ENCODE data around the gene GNB1.

Gene GNB1

DNA sequence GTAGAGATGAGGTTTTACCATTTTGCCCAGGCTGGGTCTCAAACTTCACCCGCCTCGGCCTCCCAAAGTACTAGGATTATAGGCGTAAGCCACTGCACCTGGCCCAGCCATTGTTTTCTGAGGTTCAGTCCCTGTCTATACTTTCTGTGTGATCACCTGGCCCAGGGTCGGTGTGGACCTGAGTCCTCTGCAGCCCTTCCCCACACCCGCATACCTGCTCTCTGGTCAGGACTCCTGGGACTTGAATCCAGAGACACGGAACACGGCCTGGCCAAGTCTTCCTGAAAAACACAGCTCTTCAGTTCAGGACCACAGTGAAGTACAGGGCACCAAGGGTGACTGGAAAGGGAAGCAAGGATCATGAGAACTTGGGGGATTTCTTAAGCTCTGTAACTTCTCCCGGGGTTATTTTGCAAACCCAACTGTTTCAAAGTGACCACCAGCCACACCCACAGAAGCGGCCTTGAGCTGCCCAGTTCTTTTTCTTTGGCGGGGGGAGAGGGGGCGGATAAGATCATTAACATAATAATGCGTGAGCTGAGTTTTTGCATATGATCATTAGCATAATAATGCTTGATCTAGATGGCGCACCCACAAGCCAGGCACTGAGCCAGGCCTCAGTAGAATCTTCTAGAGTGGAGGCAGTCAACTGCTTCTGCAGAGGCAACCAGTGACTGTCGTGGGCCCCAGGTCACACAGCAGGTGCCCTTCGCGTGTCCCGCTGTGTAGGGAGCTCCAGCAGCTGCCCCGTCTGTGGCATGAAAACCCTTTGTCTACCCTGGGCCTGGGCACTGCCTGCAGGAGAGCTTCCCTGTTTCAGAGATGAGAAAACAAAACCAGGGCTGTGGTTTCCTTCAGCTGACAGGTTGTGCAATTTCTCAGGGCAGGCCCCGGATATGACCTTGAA lies 110.9 kb downstream of the GNB1 start:
- FAIRE-seq = no peak

DNA sequence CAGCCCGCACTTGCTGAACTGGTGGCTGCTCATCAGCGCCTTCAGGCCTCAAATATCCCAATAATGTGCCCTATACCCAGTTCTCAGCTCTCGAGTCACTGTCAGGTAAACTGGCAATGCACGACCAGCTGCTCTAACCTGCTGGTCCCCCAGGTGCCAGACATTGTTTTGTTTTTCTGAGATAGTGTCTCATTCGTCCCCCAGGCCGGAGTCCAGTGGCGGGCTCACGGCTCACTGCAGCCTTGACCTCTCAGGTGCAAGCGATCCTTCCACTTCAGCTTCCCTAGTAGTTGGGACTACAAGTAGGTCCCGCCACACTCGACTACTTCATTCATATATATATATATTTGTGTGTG lies 111.6 kb downstream of the GNB1 start:
- FAIRE-seq = no peak

DNA sequence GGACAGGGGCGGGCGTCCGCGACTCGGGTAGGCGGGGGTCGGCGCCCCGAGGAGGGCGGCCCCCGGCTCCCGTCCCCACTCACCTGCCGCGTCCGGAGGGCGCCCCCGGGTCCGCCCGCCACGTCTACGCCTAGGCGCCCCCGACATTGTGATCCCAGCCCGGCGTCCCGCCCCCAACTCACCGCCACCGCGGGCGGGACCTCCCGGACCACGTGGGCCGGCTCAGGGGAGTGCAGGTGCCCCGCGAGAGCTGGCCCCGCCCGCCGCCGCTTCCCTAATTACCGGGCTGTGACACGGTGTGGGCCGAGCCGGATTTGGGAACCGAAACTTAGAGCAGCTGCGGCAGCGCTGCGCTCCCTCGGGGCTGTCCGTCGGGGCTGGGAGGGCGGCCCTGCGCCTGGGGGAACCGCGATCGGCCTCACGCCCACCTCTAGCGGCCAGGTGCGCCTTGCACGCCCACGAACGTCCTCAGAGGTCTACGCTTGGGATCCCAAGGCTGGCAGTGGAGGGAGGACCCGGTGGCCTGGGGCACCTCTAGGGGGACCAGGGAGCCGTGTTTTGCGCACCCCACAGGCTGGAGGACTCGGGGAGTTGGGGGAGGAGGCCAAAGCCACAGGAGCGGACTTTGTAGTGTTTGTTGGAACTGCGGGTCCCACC lies 112.1 kb downstream of the GNB1 start:
- no peak for FAIRE-seq

DNA sequence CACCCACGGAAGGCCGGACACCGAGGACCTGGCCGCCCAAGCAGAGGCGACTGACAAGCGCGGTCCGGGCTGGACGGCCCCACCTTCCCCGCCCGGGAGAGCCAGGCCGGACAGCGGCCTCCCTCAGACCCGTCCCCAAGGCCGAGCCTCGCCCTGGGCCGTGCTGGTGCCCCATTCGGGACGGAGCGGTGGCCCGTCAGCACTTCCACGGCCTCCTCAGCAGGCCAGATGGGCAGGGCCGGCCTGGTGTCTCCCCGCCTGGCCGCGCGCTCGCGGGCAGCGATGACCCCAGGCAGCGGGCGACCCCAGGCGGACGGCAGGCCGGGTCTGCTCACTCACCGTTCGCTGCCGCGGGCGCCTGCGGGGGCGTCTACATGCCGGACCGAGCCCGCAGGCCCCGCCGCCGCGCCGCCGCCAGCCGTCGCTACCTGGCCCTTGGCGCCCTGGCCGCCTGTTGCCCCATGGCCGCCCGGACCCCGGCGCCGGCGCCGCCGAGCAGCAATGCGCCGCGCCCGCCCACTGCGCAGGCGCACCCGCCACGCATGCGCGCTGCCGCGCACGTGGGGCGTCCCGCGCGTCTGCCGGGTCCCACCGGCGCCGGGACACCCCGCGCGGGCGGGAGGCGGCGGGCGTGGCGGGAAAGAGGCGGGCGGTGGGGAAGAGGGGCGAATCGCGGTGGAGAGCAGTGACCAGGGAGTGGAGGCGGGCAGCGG lies 112.8 kb downstream of the GNB1 start, which contains the start of gene NADK:
Gene NADK (minus strand): TSS at position 521 of the 713 bp plus-strand sequence. CDS start 13,064 bp downstream, outside the sequence.
- no peak for FAIRE-seq

DNA sequence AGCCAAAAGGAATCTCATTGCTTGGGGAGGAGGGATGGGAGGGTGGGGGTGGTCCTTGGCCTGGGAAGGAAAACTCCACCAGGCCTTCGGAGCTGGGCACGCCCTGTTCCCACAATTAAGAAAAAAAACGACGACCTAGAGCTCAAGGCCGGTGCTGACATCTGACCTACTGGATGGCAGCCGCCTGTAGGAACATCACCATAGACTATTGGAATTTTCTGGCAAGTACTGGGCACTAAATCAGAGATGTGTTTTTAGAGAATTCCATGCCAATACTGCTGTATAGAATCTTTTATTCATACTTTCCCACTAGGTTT lies 113.3 kb downstream of the GNB1 start:
- FAIRE-seq = no peak

DNA sequence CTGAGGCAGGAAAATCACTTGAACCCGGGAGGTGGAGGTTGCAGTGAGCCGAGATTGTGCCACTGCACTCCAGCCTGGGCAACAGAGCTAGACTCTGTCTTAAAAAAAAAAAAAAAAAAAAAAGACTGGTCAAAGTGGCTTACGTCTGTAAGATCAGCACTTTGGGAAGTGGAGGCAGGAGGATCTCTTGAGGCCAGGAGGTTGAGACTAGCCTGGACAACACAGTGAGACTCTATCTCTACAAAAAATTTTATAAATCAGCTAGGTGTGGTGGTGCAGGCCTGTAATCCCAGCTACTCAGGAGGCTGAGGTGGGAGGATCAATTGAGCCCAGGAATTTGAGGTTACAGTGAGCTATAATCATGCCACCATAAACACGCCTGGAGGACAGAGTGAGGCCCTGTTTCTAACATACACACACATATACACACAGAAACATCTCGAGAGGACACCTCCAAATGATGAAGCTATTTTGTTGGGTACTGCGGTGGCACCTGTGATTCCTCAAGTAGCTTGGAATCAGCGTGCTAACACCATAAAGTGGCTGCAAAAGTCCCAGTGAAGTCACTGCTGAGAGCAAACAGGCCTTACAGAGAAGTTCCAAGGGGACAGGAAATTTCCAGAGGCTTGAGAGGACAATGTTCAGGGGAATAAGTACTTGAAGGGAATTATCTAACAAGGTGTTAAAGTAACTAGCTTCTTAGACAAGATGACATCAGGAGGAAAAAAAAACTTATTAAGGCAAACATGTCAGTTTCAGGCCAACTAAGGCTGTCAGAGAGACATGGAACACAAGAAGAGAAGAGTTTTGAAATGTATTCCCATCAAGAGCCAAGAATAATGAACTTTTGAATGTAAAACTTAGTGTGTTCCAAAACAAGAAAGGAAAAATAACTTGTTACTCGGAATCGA lies 114.0 kb downstream of the GNB1 start:
- no peak for FAIRE-seq

DNA sequence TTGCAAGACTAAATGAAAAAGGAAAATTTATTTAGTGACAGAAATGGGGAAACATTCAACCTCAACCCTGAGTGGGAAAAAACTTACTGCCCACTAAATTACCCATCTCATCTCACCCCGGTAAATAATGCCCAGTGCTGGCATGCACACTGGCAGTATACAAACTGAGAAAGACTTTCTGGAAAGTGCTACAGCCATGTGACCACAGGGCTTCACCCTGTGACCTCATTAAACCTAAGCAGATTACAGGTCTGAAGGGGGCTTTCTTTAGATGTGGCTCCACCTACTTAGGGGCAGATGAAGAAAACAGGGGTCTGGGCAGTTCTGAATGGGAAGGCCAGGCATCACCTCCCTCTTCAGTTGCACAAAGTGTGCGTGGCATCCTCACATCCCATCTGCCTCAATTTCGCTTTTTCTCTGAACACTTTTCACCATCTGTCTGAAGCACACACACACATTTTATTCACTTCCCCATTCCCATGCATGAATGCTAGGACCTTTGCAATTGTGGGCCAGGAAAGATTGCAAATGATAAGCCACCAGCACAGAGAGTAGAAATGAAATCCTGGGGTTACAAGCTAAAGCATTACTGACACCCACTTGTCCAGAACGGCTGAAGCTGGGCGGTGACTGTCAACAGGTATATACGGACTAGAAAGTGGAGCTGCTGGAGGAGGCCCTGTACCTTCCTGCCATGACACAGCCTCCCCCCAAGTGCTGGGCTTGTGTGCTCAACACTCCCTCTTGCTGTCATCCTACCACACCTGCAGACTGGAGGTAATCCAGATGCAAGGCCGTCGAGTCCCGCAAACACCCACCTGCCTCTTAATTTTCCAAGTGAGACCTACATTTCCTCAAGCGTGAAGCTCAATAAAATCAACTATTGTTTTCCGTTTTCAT lies 115.3 kb downstream of the GNB1 start:
- FAIRE-seq = no peak

DNA sequence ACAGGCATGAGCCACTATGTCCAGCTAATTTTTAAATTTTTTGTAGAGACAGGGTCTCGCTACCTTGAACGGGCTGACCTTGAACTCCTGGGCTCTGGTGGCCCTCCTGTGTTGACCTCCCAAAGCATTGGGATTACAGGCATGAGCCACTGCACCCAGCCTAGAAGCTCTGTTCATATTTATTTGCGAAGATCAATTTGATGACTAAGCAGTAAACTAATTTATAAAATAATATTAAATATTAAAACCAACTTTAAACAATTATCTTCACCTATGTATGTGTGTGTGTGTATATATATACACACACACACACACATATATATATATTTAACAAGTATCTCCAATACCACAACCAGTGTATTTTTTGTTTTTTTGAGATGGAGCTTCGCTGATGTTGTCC lies 117.0 kb downstream of the GNB1 start:
- no peak for FAIRE-seq

DNA sequence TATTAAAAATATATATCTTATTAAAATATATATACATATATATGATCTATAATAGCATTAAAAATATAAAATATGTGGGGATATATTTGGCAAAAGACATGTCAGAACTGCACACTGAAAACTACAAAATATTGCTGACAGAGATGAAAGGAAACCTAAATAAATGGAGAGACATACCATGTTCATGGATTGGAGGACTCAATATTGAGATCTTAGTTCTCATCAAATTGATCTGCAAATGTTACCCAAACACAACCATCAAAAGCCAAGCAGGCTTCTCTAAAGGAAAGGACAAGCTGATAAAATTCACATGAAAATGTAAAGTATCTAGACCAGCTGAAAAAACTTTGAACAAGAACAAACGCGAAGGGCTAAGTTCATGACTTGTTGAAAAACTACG lies 119.8 kb downstream of the GNB1 start:
- no peak for FAIRE-seq

DNA sequence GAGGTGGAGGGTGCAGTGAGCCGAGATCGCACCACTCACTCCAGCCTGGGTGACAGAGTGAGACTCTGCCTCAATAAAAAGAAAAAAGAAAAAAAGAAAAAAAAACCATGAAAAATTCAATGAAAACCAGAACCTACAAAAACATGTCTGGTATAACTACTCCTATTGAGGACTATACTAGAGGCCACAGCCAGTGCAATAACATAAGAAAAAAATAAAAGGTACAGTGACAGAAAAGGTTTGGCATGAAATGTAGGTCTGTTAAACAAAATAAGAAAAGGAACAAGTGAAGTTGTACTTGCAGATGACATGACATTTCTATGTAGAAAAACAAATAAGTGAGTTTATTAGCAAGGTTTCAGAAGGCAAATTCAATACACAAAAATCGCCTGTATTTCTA lies 120.8 kb downstream of the GNB1 start:
- FAIRE-seq = no peak

DNA sequence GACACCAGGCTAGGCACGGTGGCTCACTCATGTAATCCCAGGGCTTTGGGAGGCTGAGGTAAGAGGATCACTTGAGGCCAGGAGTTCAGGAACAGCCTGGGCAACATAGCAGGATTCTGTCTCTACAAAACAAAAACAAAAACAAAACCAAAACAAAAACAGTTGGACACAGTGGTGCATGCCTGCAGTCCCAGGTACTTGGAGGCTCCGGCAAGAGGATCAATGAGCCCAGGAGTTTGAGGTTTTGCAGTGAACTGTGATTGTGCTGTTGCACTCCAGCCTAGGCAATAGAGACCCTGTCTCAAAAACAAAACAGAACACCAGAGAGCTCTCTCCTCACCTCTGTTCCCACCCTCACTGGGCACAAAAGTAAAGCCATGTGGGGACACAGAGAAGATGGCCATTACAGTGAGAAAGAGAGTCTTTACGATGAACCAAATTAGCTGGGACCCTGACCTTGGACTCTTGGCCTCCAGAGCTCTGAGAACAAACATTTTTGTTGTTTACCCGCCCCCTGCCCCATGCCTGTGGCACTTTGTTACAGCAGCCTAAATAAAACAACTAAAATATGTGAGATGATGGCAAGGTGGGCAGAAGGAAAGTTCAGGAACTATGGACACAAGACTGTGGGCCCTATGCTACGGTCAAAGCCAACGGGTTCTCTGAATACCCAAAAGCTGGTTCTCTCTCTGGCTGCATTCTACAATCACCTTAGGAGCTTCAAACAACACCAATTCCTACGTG lies 122.5 kb downstream of the GNB1 start:
- no peak for FAIRE-seq

DNA sequence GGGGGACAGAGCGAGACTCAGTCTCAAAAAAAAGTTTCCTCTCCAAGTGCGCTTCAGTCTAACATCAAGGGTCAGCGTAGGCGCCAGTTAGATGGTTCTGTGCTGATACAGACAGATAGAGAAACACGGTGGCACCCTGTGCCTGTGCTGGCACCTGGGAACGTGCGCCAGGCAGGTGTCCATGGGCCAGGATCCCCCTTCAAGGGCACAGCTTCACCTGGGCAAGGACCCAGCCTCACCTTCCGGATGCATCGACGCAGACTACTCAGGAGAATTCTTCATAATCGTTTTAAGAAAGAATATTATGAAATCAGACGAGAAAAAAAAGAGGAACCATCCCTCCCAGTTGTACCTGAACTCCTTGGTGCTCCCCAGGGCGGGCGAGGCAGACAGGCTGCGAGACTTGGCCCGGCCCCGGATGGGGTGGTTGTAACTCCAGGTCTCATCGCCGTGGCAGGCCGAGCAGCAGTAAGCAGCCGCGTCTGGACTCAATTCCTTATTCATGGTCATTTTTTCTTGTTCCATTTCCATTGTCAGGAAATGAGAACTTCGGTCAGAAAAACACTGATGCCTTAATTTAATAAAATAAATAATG lies 125.9 kb downstream of the GNB1 start:
- FAIRE-seq = no peak

DNA sequence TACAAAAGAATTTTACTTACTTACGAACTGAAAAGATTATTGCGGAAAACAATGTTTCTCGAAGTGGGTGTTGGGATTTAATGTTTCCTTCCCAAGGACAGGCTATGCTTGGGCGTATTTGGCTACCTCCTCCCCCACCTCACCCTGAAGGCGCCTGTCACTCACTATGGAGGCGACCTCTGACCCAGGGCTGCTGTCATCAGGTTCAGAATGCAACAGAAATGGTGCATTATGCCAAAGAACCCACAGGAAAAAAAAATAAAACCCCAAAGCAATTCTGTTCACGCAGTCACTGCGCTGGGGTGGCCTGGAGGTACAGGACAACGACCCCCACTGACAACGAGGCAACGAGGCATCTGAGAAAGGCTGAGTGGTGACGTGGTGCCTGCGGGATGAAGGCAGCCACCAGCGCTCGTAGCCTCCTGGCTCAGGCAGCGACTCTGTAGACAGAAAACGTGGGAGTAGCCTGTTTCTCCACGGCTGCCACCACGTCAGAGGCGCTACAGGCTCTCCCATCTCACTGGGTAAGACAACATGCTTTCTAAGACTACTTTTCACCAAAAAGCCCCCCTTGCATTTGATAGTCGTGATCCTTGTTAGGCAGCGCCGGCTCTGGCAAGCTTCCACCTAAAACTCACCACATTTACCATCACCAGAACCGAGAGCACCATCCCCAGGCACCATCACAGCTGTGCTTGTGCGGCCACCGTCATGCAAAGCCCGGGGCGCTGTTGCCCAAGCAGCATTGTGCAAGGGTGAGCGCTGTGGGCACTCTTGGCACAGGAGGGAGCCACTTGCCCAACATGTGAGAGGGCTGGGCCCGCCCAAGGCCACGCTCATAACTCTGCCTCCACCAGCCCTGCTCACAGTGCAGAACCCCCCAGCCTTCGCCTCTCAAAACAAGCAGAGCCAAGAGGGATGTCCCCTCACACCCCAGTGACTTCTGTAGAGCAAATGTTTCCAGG lies 126.9 kb downstream of the GNB1 start:
- FAIRE-seq = no peak

DNA sequence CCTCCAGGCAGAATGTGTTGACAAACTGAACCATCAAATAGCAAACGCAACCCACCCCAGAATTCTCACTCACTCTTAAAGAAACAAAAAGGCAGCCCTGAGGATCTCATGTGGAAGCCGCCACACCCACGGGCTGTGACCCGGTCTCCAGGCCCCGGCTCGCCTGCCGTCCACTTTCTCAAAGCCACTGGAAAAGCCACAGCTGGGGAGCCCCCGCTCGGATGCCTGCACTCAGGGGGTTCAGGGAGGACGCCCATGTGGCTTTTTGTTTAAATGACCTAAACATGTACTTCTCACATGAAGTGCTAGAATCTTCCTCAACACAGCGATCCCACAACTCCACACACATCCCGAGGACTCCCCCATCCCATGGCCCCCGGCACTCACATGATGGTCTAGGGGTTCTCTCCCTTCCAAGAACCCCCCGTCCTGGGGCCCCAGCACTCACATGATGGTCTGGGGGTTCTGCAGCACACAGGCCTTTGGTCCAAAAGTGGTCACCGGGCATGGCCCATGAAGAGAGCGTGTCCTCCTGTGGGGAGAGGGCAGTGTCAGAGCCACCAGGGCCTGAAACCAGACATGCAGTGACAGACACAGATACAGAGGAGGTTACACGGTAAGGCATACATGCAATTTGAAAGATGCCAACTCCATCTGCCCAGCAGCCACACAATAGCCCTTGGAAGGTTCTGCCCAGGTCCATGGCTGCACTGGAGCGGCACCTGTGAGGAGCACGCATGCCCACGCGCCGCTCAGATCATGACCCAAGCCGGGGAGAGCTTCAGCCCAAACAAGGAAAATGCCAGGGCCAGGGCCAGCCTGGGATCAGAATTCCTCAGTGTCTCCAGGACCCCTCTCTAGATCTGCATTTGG lies 129.1 kb downstream of the GNB1 start:
- no peak for FAIRE-seq

DNA sequence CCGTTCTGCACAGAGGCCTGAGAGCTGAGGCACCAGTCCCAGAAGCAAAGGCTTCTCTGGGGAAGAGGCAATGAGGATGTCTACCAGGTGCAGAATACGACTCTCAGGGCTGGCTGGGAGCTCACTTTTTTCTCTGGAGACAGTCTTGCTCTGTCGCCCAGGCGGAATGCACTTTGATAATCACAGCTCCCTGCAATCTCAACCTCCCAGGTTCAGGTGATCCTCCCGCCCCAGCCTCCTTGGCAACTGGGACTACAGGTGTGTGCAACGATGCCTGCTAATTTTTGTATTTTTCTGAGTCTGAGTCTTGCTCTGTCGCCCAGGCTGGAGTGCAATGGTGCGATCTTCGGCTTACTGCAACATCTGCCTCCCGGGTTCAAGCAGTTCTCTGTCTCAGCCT lies 130.2 kb downstream of the GNB1 start:
- FAIRE-seq = no peak

DNA sequence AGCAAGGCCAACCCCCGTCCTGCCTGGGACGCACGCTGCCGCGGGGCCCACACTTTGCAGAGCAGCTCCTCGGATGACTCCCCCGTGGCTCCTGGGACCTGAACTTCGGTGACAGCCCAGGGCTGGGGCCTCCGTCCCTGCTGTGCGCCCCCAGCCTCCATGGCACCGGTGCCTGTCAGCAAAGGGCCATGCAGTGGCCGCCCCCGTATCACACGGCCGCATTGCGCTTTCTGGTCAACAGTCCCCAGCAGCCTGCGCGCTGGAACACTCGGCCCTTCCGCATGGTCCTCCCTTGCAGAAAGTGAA lies 130.6 kb downstream of the GNB1 start:
- no peak for FAIRE-seq

DNA sequence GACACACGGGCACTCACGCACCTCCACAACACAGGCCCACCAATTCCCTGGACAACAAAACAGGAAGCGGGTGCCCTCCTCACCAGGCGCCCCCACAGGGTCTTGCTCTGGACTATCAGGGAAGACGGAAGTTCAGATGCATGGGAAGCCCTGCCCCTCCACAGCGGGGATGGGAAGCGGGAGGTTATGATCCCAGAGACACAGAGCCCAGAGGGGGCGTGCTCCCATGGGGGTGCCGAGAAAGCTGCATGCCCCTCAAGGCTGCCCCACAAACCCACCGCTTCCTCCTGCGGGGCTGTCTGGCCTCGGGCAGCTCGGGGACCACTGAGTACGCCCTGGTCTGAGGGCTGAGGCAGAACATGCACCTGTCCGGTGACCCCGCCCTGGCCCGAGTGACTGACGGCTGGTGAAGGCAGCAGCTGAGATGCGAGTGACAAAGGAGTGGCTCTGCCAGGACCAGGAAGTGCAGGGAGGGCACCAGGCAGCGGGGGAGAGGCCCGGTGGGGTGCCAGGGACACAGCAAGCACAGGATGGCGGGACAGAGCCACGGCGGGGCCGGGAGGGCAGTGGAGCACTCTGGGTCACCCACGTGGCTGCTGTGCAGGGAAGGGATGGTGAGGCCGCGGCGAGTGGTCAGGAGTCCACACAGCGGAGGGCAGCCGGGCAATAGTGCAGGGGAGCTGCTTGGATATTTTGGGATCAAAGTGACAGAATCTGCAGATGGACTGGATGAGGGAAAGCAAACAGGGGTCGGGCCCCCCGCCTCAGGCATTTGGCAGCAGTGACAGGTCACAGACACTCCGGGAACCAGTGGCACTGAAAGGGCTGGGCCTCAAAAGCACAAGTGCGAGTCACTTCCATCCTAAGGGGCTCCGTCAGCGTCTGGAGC lies 131.2 kb downstream of the GNB1 start:
- FAIRE-seq = no peak

All from A204.1 (cell line).